T-helper 1 cell treated with Interleukin-12 subunit alpha and Interleukin-12 subunit beta and Interleukin-4 antibody, amounts not matched to agents 30 ng/mL and 1 ng/mL, for 36 hours (primary cell): ENCODE measurements around the gene DTWD2. TPM values are rescaled to one million over a fixed set of nuclear protein-coding genes. Genes with fewer than 3 reads are reported as not detected.
"Not testable (repeated sequence)": the region's sequence is repeated elsewhere in the genome, so short reads cannot be mapped to it uniquely, and the experiment has no call there.

Source experiments
- intact Hi-C: fragments of 100-400 bp; cut with micrococcal nuclease; formaldehyde crosslinking; loops from one replicate; pipeline ENCODE4 v1.15.1; 2024
- total RNA-seq: library from RNA; stranded (reverse); gene quantifications from 2 replicates; pipeline ENCODE4 v1.2.3, GENCODE V29; 2022

Gene DTWD2
- total RNA-seq, 1 donor from 2014 or later: 2.2 TPM

DNA sequence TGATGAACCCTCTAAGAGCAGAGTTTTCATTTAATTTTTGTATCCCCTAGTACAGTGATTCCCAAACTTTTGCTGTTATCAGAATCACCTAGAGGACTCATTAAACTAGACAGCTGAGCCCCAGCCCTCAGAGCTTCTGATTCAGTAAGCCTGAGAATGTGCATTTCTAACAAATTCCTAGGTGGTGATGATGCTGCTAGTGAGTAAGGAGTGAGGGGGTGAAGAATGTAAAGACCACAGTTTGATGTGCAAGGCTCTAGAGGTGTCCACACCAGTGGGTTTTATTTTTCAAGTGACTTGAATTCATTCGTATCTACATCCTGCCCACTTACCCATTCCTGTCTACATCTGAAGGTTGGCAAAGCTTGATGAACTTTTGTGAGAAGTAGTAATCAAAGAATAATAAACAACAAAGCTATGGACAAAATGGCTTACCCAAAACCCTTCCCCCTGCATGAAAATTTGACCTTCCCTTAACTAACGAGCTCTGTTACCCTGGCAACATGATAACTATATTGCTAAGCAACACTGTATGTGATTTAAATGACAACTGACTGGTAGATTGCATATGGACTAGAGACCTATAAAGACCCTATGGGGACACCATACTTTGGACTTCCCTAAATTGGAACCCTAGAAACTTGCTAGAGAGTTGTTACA lies 35.2 kb downstream of the DTWD2 start:
- intact Hi-C loops: loop anchor here (10.0 kb wide), 1 partner anchor 1498 kb away; no protein-coding TSS in a partner anchor

DNA sequence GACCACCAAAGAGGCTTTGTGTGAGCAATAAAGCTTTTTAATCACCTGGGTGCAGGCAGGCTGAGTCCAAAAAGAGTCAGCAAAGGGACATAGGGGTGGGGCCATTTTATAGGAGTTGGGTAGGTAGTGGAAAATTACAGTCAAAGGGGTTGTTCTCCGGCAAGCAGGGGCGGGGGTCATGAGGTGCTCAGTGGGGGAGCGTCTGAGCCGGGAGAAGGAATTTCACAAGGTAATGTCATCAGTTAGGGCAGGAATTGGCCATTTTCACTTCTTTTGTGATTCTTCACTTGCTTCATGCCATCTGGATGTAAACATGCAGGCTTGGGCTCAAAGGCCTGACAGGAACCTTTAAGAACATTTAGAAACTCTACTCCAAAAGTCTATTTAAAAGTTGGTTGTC lies 36.0 kb downstream of the DTWD2 start:
- intact Hi-C loops: loop anchor here (10.0 kb wide), 1 partner anchor 1498 kb away; no protein-coding TSS in a partner anchor

GRCh38 chr5:118950354-118950753 lies 38.0 kb downstream of the DTWD2 start:
- intact Hi-C loops: loop anchor here (10.0 kb wide), 1 partner anchor 1496 kb away; no protein-coding TSS in a partner anchor

GRCh38 chr5:118946138-118946800 lies 42.1 kb downstream of the DTWD2 start:
- intact Hi-C loops: no loop called here

DNA sequence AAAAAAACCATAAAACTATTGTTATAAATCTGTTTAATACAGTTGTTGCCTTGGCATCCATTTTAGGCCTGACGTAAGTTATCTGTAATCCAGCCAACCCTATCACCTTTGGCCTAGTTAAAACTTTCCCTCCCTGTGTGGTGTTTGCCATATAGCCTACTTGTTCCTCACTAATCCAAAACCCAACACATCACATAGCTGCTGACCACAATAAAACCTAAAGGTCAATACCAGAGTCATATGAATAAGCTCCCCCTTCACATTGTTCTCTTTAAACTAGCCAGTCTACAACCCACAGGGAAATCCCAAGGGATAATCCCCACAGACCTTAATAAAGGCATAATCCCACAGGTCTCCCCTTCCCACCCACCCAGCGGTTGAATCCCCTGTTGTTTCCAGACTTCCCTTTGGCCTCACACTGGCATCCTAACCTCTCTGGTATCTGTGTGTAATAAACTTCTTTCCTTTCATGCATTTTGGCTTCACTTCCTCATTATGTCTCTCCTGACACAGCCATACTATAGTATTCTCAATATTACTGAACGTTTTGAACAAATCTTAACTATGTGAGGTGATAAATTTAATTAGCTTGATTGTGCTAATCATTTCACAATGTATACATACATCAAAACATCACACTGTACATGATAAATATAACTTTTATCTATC lies 50.8 kb downstream of the DTWD2 start:
- intact Hi-C loops: no loop called here

- intact Hi-C loops: no loop called here
These were observed 54.6 kb downstream of the DTWD2 start for GRCh38 chr5:118933703-118934102.

- intact Hi-C loops: no loop called here
These were observed 56.8 kb downstream of the DTWD2 start for GRCh38 chr5:118931564-118931963.

- intact Hi-C loops: no loop called here
These were observed 64.3 kb downstream of the DTWD2 start for GRCh38 chr5:118924006-118924389.

GRCh38 chr5:118923295-118924005 lies 64.9 kb downstream of the DTWD2 start:
- intact Hi-C loops: no loop called here

GRCh38 chr5:118921866-118922265 lies 66.5 kb downstream of the DTWD2 start:
- intact Hi-C loops: no loop called here

GRCh38 chr5:118919016-118919415 lies 69.3 kb downstream of the DTWD2 start:
- intact Hi-C loops: no loop called here

- intact Hi-C loops: no loop called here
These were observed 70.1 kb downstream of the DTWD2 start for GRCh38 chr5:118918232-118918631.

DNA sequence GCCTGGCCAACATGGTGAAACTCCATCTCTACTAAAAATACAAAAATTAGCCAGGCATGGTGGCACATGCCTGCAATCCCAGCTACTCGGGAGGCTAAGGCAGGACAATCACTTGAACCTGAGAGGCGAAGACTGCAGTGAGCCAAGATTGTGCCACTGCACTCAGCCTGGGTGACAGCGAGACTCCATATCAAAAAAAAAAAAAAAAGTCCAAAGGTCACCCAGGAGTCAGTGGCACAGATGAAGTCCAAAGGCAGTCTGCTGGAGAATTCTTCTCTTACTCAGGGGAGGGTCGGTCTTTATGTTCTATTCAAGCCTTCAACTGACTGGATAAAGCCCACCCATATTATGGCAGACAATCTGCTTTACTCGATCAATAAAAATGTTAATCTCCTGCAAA lies 80.8 kb downstream of the DTWD2 start:
- intact Hi-C loops: not testable (repeated sequence)

DNA sequence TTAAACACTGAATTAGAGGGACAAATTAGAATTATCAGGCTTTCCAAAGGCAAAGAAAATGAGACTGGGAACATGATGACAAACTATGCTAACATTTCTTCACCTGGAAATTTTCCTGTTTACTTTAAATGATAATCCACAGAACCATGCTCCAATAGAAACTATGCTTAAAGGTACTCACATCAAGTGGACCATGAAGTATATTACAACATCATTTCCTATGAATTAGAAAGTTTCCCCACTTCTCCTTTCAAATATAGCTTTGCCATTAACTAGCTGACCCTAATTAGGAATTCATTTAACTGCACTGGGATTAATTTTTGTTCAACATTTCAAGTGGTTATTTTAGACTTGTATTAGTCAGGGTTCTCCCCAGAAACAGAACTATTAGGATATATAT lies 81.4 kb downstream of the DTWD2 start:
- intact Hi-C loops: no loop called here

DNA sequence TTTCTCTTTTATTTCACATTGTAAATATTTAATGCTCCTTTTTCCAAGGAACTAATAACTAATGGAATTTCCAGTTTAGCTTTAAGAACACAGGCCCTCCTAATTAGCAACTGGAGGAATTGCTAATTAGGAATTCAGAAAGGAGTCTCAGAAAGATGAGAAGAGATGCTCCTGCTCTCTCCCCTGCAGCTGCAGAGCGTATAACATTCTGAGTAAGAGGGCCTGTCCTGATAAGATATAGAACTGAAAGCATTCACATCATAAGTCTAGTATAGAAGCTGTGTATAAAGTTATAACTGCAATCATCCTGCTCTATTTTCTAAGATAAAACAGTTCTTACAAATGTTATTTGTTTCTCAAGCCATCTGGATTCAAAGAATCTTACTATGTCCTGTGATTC lies 83.2 kb downstream of the DTWD2 start:
- intact Hi-C loops: no loop called here

GRCh38 chr5:118902656-118903438 lies 85.5 kb downstream of the DTWD2 start:
- intact Hi-C loops: no loop called here

DNA sequence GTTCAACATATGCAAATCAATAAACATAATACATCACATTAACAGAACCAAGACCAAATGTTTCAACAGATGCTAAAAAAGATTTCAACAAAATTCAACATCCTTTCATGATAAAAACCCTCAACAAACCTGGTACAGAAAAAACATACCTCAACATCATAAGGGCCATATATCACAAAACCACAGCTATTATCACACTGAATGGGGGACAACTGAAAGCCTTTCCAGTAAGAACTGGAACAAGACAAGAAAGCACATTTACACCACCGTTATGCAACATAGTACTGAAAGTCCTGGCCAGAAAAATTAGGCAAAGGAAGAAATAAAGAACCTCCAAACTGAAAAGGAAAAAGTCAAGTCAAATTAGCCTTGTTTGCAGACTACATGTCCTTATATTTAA lies 93.6 kb downstream of the DTWD2 start:
- intact Hi-C loops: no loop called here

DNA sequence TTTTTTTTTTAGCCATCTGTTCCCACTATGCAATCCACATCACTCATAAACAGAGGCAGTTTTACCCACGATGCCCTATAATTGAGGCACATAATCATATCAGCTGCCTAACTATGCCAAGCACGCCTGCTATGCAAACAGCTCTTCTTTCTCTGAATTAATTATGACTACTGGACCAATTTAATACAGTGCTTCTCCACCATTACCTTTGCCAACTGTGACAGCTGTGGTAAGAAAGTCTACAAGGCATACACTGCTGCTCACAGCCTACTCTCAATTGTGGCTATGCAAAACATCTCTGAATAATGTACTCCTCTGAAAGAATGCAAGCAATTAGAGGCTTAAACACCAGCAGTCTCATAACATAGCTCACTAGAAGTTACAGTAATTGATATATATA lies 97.1 kb downstream of the DTWD2 start:
- intact Hi-C loops: no loop called here

DNA sequence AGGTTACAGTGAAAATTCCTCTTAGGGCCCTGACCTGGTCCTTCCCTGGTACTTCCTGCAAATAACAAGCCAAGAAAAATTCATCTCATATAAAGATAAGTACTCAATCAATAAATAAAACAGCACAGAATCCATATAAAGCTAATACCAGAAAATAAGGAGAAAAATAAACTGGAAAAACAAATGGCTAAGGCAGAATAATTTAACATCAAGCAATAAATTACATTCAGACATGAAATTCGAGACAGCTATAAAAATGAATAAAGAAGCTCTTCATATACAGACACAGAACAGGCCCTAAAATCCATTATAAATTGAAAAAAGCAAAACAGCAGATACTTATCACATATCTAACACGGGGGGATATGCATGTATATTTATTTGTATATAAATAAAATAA lies 99.2 kb downstream of the DTWD2 start:
- intact Hi-C loops: no loop called here

- intact Hi-C loops: no loop called here
These were observed 99.8 kb downstream of the DTWD2 start for GRCh38 chr5:118888556-118888955.

DNA sequence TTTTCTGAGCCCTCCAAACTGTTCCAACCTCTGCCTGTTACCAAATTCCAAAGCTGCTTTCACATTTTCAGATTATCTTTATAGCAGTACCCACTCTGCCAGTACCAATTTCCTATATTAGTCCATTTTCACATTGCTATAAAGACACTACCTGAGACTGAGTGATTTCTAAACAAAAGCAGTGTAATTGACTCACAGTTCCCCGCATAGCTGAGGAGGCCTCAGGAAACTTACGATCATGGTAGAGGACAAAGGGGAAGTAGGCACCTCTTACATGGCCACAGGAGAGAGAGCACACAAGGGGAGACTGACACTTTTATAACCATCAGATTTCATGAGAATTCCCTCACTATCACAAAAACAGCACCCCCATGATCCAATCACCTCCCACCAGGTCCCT lies 105.0 kb downstream of the DTWD2 start:
- intact Hi-C loops: no loop called here
